GM19099 (cell line): ENCODE data around the gene PIAS2.

Experiments
- POLR2A ChIP-seq: IDR thresholded peaks from 3 replicates; pipeline ENCODE4 v1.6.1; 2011; ENCODE audit warnings: low read depth; ENCODE audit not compliant: insufficient read length; ENCODE audit errors: extremely low read depth

Gene PIAS2

GRCh38 chr18:46917108-46917802 is at the start of gene PIAS2, which contains the start of gene KATNAL2:
TSS of gene PIAS2 (minus strand) at chr18:46917507. CDS start at chr18:46917345, 162 bp downstream.
TSS of gene KATNAL2 (plus strand) at chr18:46917602. CDS start at chr18:46946873, 29,271 bp downstream.
- TF ChIP-seq POLR2A = peak; percentile 96

- TF ChIP-seq POLR2A = no peak
These were observed 40.9 kb upstream of the PIAS2 start for GRCh38 chr18:46958209-46958608.

- no peak for TF ChIP-seq POLR2A
These were observed 35.9 kb upstream of the PIAS2 start for GRCh38 chr18:46953195-46953594.

DNA sequence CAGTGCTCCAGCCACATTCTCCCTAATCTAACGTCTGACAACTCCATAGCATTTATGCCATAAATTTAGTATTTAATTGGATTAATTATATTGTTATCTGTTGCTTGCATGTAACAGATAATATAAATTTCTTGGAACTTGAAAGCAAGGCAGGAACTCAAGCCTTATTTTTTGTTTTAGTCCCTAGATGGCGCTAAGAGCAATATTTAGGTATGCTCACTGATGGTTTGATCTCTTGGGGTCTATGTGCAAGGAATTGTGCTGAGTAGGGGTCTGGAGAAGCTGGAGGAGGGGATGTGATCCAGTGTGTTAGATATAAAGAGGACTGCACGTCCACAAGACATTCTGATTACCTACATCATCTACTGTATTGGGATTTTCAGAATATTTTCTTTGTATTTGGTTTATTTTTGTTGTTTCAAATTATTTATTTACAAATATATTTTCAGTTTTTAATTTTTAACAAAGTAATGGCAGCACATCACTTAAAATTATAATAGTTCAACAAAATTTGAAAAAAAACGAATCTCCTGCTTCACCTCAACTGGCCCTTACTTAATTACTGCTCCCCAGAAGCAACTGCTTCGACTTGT is 32.9 kb upstream of the PIAS2 start:
- no peak for TF ChIP-seq POLR2A

GRCh38 chr18:46946656-46947282 is 29.5 kb upstream of the PIAS2 start:
- TF ChIP-seq POLR2A = no peak

DNA sequence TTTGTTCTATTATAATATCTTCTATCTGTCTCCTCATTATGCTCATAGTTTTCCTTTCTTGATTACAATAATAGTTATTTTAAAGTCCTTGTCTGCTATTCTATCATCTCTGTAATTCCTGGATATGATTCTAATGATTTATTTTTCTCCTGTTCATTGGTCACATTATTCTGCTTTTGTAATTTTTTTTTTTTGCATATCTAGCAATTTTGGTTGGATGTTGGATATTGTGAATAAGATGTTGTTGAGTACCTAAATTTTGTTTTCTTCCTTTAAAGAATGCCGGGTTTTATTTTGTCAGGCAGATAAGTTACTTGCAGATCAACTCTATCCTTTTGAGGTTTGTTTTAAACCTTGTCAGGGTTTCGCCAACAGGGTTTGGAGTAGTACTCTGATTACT is 25.3 kb upstream of the PIAS2 start:
- no peak for TF ChIP-seq POLR2A

DNA sequence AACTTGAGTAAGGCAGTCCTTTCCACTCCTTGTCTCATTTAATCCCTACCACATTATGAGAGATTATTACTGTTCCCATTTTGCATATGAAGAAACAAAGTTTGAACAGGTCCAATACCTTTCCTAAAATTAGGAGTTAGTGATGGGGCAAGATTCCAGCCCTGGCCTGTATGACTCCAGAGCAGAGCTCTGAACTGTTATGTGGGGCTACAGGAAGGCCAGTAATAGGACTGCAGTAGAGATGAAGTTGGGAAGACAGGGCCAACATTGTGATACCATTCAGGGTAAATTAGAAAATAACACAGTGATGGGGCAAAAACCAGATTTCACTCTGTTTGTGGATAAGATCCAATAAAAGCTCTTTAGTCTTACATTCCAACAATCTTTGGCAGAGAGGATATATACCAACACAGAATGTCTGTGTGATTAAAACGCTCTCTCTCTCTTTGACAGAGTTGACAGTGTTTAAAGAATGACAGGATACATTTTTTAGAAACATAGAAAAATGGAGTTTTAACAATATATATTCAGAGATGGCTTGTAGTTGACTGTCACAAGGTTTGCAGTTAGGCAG is 22.8 kb upstream of the PIAS2 start:
- TF ChIP-seq POLR2A = no peak

DNA sequence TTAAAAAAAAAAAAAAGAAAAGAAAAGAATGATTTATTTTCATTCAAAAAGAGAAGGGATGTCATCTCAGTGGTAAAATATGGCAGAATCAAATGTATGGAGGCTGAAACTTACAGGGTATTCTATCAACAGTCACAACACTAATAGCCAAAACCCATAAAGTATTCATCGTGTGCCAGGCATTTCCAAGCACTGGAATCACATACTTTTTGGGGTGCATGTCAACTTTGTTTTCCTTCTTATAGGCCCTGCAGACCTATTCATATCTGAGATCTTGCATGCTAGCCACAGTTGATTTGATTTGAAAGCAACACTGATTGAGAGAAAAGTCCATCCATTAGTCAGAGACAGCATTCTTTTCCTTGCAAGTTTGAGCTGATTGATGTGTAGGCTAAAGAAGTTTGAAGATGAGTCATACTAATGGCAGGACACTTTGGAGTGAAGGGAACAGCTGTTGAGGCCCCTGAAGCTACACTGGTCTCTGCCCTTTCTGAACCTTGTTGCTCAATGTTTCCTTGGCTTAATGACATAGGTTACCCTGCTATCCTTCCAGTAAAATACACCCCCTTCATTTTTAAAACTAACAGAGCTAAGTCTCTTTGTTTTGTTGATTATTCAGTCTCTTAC is 22.1 kb upstream of the PIAS2 start:
- no peak for TF ChIP-seq POLR2A

- no peak for TF ChIP-seq POLR2A
These were observed 3.3 kb upstream of the PIAS2 start for GRCh38 chr18:46920653-46921052.

GRCh38 chr18:46920067-46920466 is 2.8 kb upstream of the PIAS2 start:
- no peak for TF ChIP-seq POLR2A

DNA sequence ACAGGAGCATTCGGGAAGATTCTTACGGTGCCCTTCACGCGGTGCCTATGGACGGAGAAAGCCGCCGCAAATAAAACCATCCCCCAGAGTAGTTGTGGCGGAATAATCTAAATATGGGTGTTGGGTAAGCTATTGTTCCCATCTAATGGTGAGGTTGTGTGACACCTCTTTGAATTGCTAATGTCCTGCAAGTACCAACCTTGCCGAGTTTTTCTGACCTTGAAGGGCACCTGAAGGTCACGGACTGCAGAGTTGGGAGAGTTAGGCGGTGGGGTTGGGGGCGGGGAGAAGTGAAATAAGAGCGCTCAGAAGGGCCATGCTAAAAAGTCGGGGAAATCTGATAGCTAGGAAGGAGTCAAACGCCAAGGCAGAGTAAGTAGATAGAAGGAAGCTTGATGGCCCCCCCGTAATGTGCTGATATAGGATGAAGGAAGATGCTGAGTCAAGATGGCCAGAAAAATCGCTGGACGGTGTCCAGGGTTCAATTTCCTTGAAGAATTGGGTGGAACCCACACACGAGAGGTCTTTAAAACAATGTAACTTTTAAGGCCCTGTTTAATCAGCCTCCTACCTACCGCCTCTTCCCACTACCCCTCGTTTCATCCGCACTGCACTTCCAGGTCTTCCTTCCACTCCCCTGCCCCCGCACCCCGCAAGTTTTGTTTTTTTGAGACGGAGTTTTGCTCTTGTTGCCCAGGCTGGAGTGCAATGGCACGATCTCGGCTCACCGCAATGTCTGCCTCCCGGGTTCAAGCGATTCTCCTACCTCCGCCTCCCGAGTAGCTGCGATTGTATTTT is 695 bp upstream of the PIAS2 start:
- no peak for TF ChIP-seq POLR2A

GRCh38 chr18:46916551-46917107 is 678 bp downstream of the PIAS2 start:
- no peak for TF ChIP-seq POLR2A

GRCh38 chr18:46915800-46916550 is 1.3 kb downstream of the PIAS2 start:
- no peak for TF ChIP-seq POLR2A
